GM18499 (cell line): ENCODE data around the gene INTU.
"Not testable (repeated sequence)": the region's sequence is repeated elsewhere in the genome, so short reads cannot be mapped to it uniquely, and the experiment has no call there.

Source experiments
- ATAC-seq: cut with Tn5 transposase; IDR thresholded peaks from one replicate; pipeline ENCODE4 v1.9.1; 2021; ENCODE audit warnings: moderate number of reproducible peaks; ENCODE audit not compliant: insufficient read depth, unreplicated experiment

Gene INTU

GRCh38 chr4:127632420-127633403 lies at the start of gene INTU:
Gene INTU (plus strand): TSS chr4:127632957. CDS start chr4:127633035, 78 bp downstream.
- ATAC-seq: peak; percentile 92

GRCh38 chr4:127586496-127586895 lies 46.3 kb upstream of the INTU start:
- ATAC-seq: not testable (repeated sequence)

- peak; percentile 96 for ATAC-seq
Observed at GRCh38 chr4:127586922-127587571, 45.7 kb upstream of the INTU start.

- ATAC-seq: not testable (repeated sequence)
Observed at GRCh38 chr4:127589153-127589552, 43.6 kb upstream of the INTU start.

GRCh38 chr4:127598656-127599055 lies 34.1 kb upstream of the INTU start:
- no peak for ATAC-seq

GRCh38 chr4:127601029-127601428 lies 31.7 kb upstream of the INTU start:
- no peak for ATAC-seq

GRCh38 chr4:127604949-127605709 lies 27.6 kb upstream of the INTU start:
- no peak for ATAC-seq

GRCh38 chr4:127606823-127607222 lies 25.9 kb upstream of the INTU start:
- ATAC-seq: no peak

GRCh38 chr4:127609484-127609883 lies 23.3 kb upstream of the INTU start:
- no peak for ATAC-seq

GRCh38 chr4:127610488-127610887 lies 22.3 kb upstream of the INTU start:
- ATAC-seq: no peak

- ATAC-seq: no peak
Observed at GRCh38 chr4:127616898-127617297, 15.9 kb upstream of the INTU start.

- ATAC-seq: no peak
Observed at GRCh38 chr4:127618427-127618826, 14.3 kb upstream of the INTU start.

GRCh38 chr4:127622621-127622920 lies 10.2 kb upstream of the INTU start:
- ATAC-seq: no peak

GRCh38 chr4:127622921-127623796 lies 9.6 kb upstream of the INTU start:
- ATAC-seq: no peak

- ATAC-seq: no peak
Observed at GRCh38 chr4:127623797-127624083, 9.0 kb upstream of the INTU start.

- ATAC-seq: no peak
Observed at GRCh38 chr4:127624173-127624572, 8.6 kb upstream of the INTU start.

- no peak for ATAC-seq
Observed at GRCh38 chr4:127629371-127629770, 3.4 kb upstream of the INTU start.

- ATAC-seq: no peak
Observed at GRCh38 chr4:127630152-127630551, 2.6 kb upstream of the INTU start.

- ATAC-seq: no peak
Observed at GRCh38 chr4:127631420-127631819, 1.3 kb upstream of the INTU start.

GRCh38 chr4:127634181-127634580 lies 1.4 kb downstream of the INTU start:
- no peak for ATAC-seq
